WTC11 (cell line): ENCODE measurements around the gene IGFN1. TPM values are rescaled to one million over a fixed set of nuclear protein-coding genes. Genes with fewer than 3 reads are reported as not detected.

Source experiments
- ATAC-seq: fragments of 200-7000 bp; cut with Tn5 transposase; 2 replicates; pipeline ENCODE4 v1.10.0; 2021; ENCODE audit warnings: mild to moderate bottlenecking, moderate library complexity
- CTCF ChIA-PET: fragments of 300-600 bp; sonication (Branson Sonifier 250); formaldehyde crosslinking; loops from one replicate; lab custom pipeline; 2021; ENCODE audit warnings: antibody characterized with exemption; lab: Charles Lee
- POLR2A ChIA-PET: fragments of 350-600 bp; sonication (Branson Sonifier 250); formaldehyde crosslinking; loops from one replicate; lab custom pipeline; 2021; ENCODE audit warnings: antibody characterized with exemption; lab: Charles Lee
- DNase-seq: peaks from one replicate; pipeline ENCODE4 v3.0.0; 2021; ENCODE audit warnings: low spot score
- H3K27ac Mint-ChIP-seq: 2 replicates; pipeline ENCODE4 v1.8.0; 2021; ENCODE audit warnings: mixed read lengths
- H3K27me3 Mint-ChIP-seq: 2 replicates; pipeline ENCODE4 v1.8.0; 2021; ENCODE audit warnings: low read depth, mild to moderate bottlenecking, moderate library complexity, mixed read lengths
- H3K36me3 Mint-ChIP-seq: 2 replicates; pipeline ENCODE4 v1.8.0; 2021; ENCODE audit warnings: mixed read lengths
- H3K4me1 Mint-ChIP-seq: 2 replicates; pipeline ENCODE4 v1.8.0; 2022; ENCODE audit warnings: mixed read lengths
- H3K4me3 Mint-ChIP-seq: 2 replicates; pipeline ENCODE4 v1.8.0; 2021; ENCODE audit warnings: mild to moderate bottlenecking, moderate library complexity, mixed read lengths
- H3K9me3 Mint-ChIP-seq: 2 replicates; pipeline ENCODE4 v1.8.0; 2021; ENCODE audit warnings: mixed read lengths
- ATF1 ChIP-seq: sonication (generic); formaldehyde crosslinking; IDR thresholded peaks from 2 replicates; pipeline ENCODE4 v1.8.1; 2023; ENCODE audit warnings: mild to moderate bottlenecking, moderate library complexity, missing genetic modification reagents
- ATF3 ChIP-seq: sonication (generic); formaldehyde crosslinking; conservative IDR thresholded peaks from 2 replicates; pipeline ENCODE4 v1.8.1; 2022; ENCODE audit warnings: mild to moderate bottlenecking, missing genetic modification reagents
- E2F1 ChIP-seq: sonication (generic); formaldehyde crosslinking; IDR thresholded peaks from 2 replicates; pipeline ENCODE4 v1.8.0; 2022; ENCODE audit warnings: mild to moderate bottlenecking, missing genetic modification reagents
- GTF2I ChIP-seq: fragments of 250-450 bp; sonication (Bioruptor Pico); conservative IDR thresholded peaks from 2 replicates; pipeline ENCODE4 v1.4.0; 2021; ENCODE audit warnings: mild to moderate bottlenecking
- IRF1 ChIP-seq: sonication (generic); formaldehyde crosslinking; IDR thresholded peaks from 2 replicates; pipeline ENCODE4 v1.8.0; 2023; ENCODE audit warnings: missing genetic modification reagents
- IRF2 ChIP-seq: sonication (generic); formaldehyde crosslinking; IDR thresholded peaks from 2 replicates; pipeline ENCODE4 v1.8.0; 2022; ENCODE audit warnings: low read depth, missing genetic modification reagents, borderline replicate concordance
- JAZF1 ChIP-seq: fragments of 250-450 bp; sonication (Bioruptor Pico); IDR thresholded peaks from 2 replicates; pipeline ENCODE4 v1.9.0; 2021; ENCODE audit warnings: moderate library complexity, mild to moderate bottlenecking, inconsistent platforms
- MAX ChIP-seq: sonication (generic); formaldehyde crosslinking; IDR thresholded peaks from 2 replicates; pipeline ENCODE4 v1.8.0; 2022; ENCODE audit warnings: mild to moderate bottlenecking, missing genetic modification reagents
- MXD4 ChIP-seq: fragments of 250-450 bp; sonication (Bioruptor Pico); IDR thresholded peaks from 2 replicates; pipeline ENCODE4 v1.8.0; 2021; ENCODE audit warnings: mild to moderate bottlenecking, moderate library complexity, borderline replicate concordance
- MYBL2 ChIP-seq: sonication (generic); formaldehyde crosslinking; IDR thresholded peaks from 2 replicates; pipeline ENCODE4 v1.8.1; 2023; ENCODE audit warnings: mild to moderate bottlenecking, moderate library complexity, missing genetic modification reagents
- NFATC4 ChIP-seq: fragments of 250-450 bp; sonication (Bioruptor Pico); IDR thresholded peaks from 2 replicates; pipeline ENCODE4 v1.9.0; 2021; ENCODE audit warnings: mild to moderate bottlenecking
- PREB ChIP-seq: sonication (generic); formaldehyde crosslinking; IDR thresholded peaks from 2 replicates; pipeline ENCODE4 v1.8.1; 2022; ENCODE audit warnings: mild to moderate bottlenecking, missing genetic modification reagents, moderate library complexity, borderline replicate concordance
- RORB ChIP-seq: fragments of 250-450 bp; sonication (Bioruptor Pico); IDR thresholded peaks from 2 replicates; pipeline ENCODE4 v1.9.0; 2021; ENCODE audit warnings: mild to moderate bottlenecking
- TCF7 ChIP-seq: sonication (generic); formaldehyde crosslinking; IDR thresholded peaks from 2 replicates; pipeline ENCODE4 v1.8.0; 2022; ENCODE audit warnings: mild to moderate bottlenecking, low read depth, missing genetic modification reagents, moderate library complexity
- TEAD4 ChIP-seq: sonication (generic); formaldehyde crosslinking; IDR thresholded peaks from 2 replicates; pipeline ENCODE4 v1.8.0; 2022; ENCODE audit warnings: mild to moderate bottlenecking, missing genetic modification reagents
- ZBTB43 ChIP-seq: sonication (generic); formaldehyde crosslinking; IDR thresholded peaks from 2 replicates; pipeline ENCODE4 v1.8.1; 2023; ENCODE audit warnings: mild to moderate bottlenecking, missing genetic modification reagents
- ZNF121 ChIP-seq: sonication (generic); formaldehyde crosslinking; IDR thresholded peaks from 2 replicates; pipeline ENCODE4 v1.8.0; 2023; ENCODE audit warnings: missing genetic modification reagents
- ZNF232 ChIP-seq: sonication (generic); formaldehyde crosslinking; IDR thresholded peaks from 2 replicates; pipeline ENCODE4 v1.8.0; 2022; ENCODE audit warnings: mild to moderate bottlenecking, missing genetic modification reagents
- ZNF396 ChIP-seq: fragments of 250-450 bp; sonication (Bioruptor Pico); IDR thresholded peaks from 2 replicates; pipeline ENCODE4 v1.8.0; 2021; ENCODE audit warnings: mild to moderate bottlenecking, moderate library complexity, borderline replicate concordance
- ZNF416 ChIP-seq: fragments of 250-450 bp; sonication (Bioruptor Pico); IDR thresholded peaks from 2 replicates; pipeline ENCODE4 v1.9.0; 2021; ENCODE audit warnings: mild to moderate bottlenecking, inconsistent platforms
- ZNF532 ChIP-seq: fragments of 250-450 bp; sonication (Bioruptor Pico); IDR thresholded peaks from 2 replicates; pipeline ENCODE4 v1.9.0; 2021; ENCODE audit warnings: mild to moderate bottlenecking, borderline replicate concordance
- ZNF671 ChIP-seq: fragments of 250-450 bp; sonication (Bioruptor Pico); IDR thresholded peaks from 2 replicates; pipeline ENCODE4 v1.8.0; 2021; ENCODE audit warnings: mild to moderate bottlenecking
- total RNA-seq: library from RNA; stranded (reverse); gene quantifications from 3 replicates; pipeline ENCODE4 v1.2.3, GENCODE V29; 2021

The IGFN1 gene
- total RNA-seq, 1 experiment from 2014 or later: 0.11 TPM

- ChIA-PET CTCF (interaction anchor here (0.6 to 2.0 kb wide), 31 partner anchors 8 to 469 kb away, joined by 3 to 20 read pairs (median 4); partner anchors contain the start of genes IGFN1 and TMEM9), POLR2A (no interaction called here)
- TF ChIP-seq ZBTB43 (CRISPR knock-in tag) (no peak), ATF1 (no peak), ATF3 (CRISPR knock-in tag) (no peak), E2F1 (CRISPR knock-in tag) (no peak), ZNF121 (CRISPR knock-in tag) (no peak), MAX (CRISPR knock-in tag) (no peak), GTF2I (no peak), TCF7 (CRISPR knock-in tag) (no peak), IRF1 (CRISPR knock-in tag) (no peak), TEAD4 (CRISPR knock-in tag) (no peak), IRF2 (no peak), PREB (CRISPR knock-in tag) (no peak), ZNF671 (CRISPR knock-in tag) (no peak), ZNF232 (CRISPR knock-in tag) (no peak), RORB (CRISPR knock-in tag) (no peak), MXD4 (CRISPR knock-in tag) (no peak), MYBL2 (CRISPR knock-in tag) (no peak), ZNF396 (CRISPR knock-in tag) (no peak), NFATC4 (CRISPR knock-in tag) (no peak)
- Mint-ChIP-seq H3K36me3 (no peaks in the 10 kb centered on the region), H3K4me3 (no peak overlapping the region), H3K27ac (no peak overlapping the region), H3K9me3 (no peaks in the 10 kb centered on the region), H3K4me1 (peaks cover 8% of the 10 kb centered on the region), H3K27me3 (peaks cover 17% of the 10 kb centered on the region)
- ATAC-seq: no peak
- DNase-seq: no peak
Measured at GRCh38 chr1:201214886-201215285, 24.3 kb downstream of the IGFN1 start.

GRCh38 chr1:201215531-201216357 is 25.1 kb downstream of the IGFN1 start:
- DNase-seq (no peak), ATAC-seq (peak; percentile 45)
- POLR2A ChIA-PET: no interaction called here

More at GRCh38 chr1:201215531-201216357, 25.1 kb downstream of the IGFN1 start:
- TF ChIP-seq ZNF121 (CRISPR knock-in tag) (0 out of 2 replicates have a peak, but pooled peaks have one; percentile 4), ZNF532 (no peak), ZNF416 (CRISPR knock-in tag) (no peak), JAZF1 (CRISPR knock-in tag) (no peak)
- H3K27me3 Mint-ChIP-seq: peaks cover 13% of the 10 kb centered on the region
- CTCF ChIA-PET: interaction anchor here (1.0 to 2.0 kb wide), 9 partner anchors 7 to 195 kb away, joined by 3 to 20 read pairs (median 5); partner anchors contain the start of genes IGFN1 and TMEM9
- no peak overlapping the region for H3K4me3 Mint-ChIP-seq
- no peaks in the 10 kb centered on the region for H3K36me3 Mint-ChIP-seq
- no peak overlapping the region for H3K27ac Mint-ChIP-seq
- no peaks in the 10 kb centered on the region for H3K9me3 Mint-ChIP-seq
- H3K4me1 Mint-ChIP-seq: peaks cover 8% of the 10 kb centered on the region
